Cardiac fibroblast (primary cell): Measurements from ENCODE around the gene TLR3.

Experiments used
- DNase-seq, 2 donors: peaks; one replicate each; pipeline versions ENCODE4 v3.0.0 to v3.0.0-alpha.2; 2010; ENCODE audit warnings: low read depth in 2 of 2
- H3K4me3 ChIP-seq, 2 donors: replicated peaks in 1 of 2; 1 replicate in 1 of 2; 2 replicates in 1 of 2; pipeline ENCODE4 v1.5.1; 2011; ENCODE audit warnings: low read depth in 2 of 2, low read length in 2 of 2, mild to moderate bottlenecking in 2 of 2, moderate library complexity in 1 of 2
- TF ChIP-seq, protein P1 (sequence below): IDR thresholded peaks from one replicate; pipeline ENCODE4 v1.5.1; 2011; ENCODE audit warnings: low read depth, mild to moderate bottlenecking, low read length, inconsistent platforms

The TLR3 gene

DNA sequence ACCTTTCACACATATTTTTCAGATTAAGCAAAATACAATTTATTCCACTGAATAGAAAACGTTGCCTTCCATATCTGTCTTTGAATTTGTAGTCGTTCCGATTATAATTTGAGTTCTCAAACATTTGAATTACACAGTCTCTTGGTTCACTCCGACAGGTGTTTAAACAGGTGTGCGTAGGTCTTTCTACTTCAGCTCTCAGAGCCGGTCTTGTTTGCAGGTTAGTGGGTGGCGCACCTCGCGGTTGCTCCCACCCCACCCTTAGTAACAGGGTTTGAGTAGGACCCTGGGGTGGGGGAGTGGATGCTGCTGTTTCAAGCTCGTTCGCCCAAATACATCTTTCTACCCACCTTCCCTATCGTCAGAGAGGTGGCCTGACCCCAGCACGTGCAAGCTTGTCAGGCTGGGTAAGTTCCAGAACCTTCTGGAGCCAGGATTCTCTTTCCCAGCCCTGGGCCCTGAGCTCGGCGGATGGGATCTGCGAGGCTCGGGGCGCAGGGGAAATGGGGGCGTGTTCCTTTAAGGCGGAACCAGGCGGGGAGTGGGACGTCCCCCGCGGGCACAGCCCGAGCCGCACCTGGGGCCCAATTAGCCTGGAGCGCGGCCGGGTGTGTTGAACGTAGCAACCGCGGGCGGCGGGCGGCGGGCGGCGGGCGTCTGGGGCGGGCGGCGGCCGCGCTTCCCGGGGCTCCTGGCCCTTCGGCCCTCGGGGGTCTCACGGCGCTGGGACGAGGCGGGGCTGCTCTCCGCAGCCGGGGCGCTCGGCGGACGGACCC is 35.3 kb downstream of the TLR3 start, which contains the start of gene FAM149A:
FAM149A (plus strand) TSS at position 591 of the 776 bp plus-strand sequence.
- TF ChIP-seq, protein P1, sequence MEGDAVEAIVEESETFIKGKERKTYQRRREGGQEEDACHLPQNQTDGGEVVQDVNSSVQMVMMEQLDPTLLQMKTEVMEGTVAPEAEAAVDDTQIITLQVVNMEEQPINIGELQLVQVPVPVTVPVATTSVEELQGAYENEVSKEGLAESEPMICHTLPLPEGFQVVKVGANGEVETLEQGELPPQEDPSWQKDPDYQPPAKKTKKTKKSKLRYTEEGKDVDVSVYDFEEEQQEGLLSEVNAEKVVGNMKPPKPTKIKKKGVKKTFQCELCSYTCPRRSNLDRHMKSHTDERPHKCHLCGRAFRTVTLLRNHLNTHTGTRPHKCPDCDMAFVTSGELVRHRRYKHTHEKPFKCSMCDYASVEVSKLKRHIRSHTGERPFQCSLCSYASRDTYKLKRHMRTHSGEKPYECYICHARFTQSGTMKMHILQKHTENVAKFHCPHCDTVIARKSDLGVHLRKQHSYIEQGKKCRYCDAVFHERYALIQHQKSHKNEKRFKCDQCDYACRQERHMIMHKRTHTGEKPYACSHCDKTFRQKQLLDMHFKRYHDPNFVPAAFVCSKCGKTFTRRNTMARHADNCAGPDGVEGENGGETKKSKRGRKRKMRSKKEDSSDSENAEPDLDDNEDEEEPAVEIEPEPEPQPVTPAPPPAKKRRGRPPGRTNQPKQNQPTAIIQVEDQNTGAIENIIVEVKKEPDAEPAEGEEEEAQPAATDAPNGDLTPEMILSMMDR: no peak
- DNase-seq: no peak
- peak within 1 kb of the TSS; percentile 36 to 39 for H3K4me3 ChIP-seq

DNA sequence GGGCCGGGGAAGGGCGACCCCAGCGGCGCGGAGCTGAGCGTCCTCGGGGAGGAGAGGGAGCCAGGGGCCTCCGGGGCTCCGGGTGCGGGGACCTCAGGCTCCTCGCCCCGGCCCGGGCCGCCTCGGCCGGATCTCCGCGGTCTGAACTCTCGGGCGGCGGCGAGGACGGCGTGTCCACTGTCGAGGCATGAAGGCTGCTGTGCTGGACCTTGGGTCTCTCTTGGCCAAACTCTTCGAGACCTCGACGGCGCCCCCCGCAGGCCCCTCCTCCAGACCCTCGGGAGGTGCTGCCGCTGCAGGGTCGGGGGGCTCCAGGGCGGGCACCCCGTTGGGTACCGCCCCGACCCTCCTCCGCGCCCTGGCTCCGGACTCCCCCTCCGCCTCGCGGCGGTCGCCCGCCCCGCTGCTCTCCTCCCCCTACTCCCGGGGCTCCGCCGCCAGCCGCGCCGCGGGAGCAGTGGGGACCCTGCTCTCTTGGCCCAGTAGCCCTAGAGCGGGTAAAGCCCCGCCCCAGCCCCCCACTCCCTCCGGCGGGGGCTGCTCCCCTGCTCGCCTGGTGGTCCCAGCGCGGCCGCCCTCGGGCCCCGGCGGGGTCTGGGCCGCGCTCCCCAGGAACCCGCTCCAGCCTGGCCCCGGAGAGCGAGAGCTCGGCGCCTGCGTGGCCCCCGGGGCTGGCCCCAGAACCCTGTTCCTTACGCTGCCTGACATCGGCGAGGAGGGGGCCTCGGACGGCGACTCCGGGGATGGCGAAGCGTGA is 36.1 kb downstream of the TLR3 start:
- H3K4me3 ChIP-seq: peak overlapping the region; percentile 36 to 39
- no peak for DNase-seq

DNA sequence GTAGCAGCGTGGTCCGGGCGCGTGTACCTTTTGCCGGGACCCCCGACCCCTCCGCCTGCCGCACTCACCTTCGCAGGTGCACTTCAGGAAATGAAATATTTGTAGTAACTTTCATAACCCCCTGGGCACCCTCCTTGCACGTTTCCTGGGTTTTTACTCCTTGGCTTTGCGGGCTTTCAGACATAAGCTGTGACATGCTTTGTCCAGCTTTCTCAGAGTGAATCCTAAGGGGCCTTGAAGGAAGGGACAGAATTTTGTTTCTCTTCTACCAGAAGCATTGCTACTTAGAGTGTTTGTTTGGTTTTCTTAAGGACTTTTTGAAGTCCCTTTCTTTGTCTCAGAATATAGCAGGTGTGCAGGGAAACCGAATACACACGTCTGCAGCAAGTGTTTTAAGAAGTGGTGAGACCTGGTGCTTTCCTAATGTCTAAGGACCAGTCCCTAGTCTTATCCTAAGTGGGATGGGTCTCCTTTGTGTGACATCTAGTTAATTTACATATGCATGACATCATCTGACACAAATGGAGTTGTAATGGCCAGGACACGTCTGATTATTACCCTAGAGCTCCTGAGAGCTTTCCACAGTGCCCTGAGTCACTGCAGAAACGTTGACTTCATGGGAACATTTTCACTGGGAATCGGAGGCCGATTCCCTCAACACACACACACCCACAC is 36.8 kb downstream of the TLR3 start:
- DNase-seq: peak in 1 of 2 donors; percentile 18
- H3K4me3 ChIP-seq: no peak overlapping the region
- TF ChIP-seq, protein P1: no peak

More for the DNA sequence above, 36.1 kb downstream of the TLR3 start:
- TF ChIP-seq, protein P1: no peak

DNA sequence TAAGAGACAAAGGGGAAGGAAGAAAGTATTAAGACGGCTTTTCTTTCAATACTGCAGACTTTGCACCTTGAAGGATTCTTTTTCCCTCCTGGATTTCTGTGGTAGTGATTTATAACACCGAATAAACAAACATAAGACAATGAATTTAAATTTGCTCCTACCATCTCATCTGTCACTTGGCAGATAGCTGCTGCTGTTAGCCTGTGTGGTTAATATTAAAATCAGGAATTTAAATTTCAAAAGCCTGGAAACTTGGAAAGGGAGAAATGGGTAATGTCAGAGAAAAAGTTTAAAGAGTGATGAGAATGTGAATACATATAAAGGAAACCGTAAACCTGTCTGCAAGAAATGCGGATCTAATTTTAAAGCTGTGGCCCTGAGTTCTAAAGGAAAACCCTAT is 39.0 kb downstream of the TLR3 start:
- H3K4me3 ChIP-seq: no peak overlapping the region
- DNase-seq: no peak
- TF ChIP-seq, protein P1: no peak

DNA sequence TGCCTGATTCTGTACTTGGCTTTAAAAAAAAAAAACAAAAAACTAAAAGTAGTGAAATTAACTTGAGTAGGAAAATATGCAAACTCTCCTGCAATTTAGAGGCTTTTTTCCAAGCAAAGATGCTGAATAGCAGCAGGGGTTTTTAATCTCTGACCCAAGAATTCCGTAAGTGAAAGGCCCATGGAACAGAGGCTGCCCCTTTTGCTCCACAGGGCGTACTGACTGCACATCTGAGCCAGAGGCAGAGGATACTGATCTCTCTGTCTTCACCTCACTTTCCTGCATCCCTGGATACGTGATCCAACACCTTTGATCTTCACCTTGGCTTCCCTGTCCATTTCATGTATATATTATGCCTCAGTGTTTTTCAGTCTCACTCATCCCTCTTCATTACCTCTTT is 39.4 kb downstream of the TLR3 start:
- TF ChIP-seq, protein P1: no peak
- H3K4me3 ChIP-seq: no peak overlapping the region
- no peak for DNase-seq

DNA sequence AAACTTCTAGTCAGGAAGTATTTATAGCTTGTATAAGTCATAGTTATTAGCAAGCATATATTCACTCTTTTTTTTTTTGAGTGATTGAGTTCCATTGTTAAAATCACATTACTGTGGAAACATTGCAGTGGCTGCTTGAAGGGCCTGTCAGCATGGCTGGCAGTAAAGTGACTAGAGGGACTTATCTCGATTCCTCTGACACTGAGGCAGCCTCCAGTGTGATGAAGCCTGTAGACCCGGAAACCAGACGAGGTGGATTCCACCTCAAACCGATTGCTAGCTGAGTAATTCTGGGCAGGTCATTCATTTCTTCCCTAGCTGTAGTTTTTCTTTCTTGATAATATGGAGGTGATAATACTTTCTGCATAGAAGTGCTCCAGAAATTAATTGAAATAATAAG is 40.3 kb downstream of the TLR3 start:
- TF ChIP-seq, protein P1: no peak
- no peak for DNase-seq
- no peak overlapping the region for H3K4me3 ChIP-seq
